HG03457 (cell line): ENCODE results near the gene VPS33A.
"Not testable (repeated sequence)": the region's sequence is repeated elsewhere in the genome, so short reads cannot be mapped to it uniquely, and the experiment has no call there.

ENCODE experiments used
- ATAC-seq: cut with Tn5 transposase; IDR thresholded peaks from one replicate; pipeline ENCODE4 v1.9.1; 2021; ENCODE audit warnings: moderate number of reproducible peaks; ENCODE audit not compliant: unreplicated experiment

VPS33A gene

GRCh38 chr12:122205053-122205925 lies 61.0 kb downstream of the VPS33A start:
- ATAC-seq = no peak

DNA sequence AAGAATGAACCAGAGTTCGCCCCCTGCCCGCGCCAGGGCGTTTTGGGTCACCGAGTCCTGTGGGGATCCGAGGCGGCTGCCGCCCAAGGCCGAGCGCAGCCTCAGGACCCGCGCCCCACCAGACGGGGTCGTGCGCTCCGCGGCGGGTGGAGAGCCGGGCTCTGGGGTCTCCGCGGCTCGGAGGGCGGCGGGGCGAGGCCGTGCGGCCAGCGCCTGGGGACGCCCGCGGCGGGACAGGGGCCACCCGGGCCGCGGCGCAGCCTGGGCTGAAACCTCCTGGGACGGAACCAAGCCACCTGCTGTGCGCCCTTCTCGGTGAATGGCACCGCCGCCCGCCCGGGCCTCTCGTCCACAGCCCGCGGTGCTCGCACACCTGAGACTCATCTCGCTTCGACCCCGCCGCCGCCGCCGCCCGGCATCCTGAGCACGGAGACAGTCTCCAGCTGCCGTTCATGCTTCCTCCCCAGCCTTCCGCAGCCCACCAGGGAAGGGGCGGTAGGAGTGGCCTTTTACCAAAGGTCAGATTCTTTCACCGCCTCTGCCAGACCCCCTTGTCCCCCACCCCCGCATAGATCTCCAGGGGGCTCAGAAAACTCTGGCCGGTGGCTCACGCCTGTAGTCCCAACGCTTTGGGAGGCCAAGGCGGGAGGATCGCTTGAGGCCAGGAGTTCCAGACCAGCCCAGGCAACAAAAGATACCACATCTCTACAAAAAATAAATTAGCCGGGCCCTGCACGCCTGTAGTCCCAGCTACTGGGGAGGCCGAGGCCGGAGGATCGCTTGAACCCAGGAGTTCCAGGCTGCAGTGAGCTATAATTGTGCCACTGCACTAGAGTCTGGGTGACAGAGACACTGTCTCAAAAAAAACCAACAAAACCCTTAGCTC lies 61.9 kb downstream of the VPS33A start:
- ATAC-seq = no peak

- ATAC-seq = no peak
Observed at GRCh38 chr12:122203301-122204166, 62.8 kb downstream of the VPS33A start, which contains the start of gene B3GNT4. Gene B3GNT4 (plus strand): TSS chr12:122203709. CDS start chr12:122204619, 910 bp downstream.

- not testable (repeated sequence) for ATAC-seq
Observed at GRCh38 chr12:122202811-122203210, 63.5 kb downstream of the VPS33A start.

DNA sequence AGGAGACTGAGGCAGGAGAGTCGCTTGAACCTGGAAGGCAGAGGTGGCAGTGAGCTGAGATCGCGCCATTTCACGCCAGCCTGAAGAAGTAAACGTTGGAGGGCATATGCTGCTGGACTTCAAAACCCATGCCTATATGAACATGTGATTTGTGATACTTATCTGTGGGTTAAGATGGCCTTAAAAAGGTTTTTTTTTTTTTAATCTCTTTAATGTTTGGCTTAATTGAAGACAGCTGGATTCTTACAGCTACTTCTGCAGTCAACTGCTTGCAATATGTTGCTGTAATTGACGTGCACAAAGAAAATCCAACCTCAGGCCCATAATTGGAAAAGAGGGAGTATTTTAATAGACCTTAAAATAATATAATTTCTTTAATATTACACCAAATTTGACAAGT lies 64.3 kb downstream of the VPS33A start:
- ATAC-seq = no peak

DNA sequence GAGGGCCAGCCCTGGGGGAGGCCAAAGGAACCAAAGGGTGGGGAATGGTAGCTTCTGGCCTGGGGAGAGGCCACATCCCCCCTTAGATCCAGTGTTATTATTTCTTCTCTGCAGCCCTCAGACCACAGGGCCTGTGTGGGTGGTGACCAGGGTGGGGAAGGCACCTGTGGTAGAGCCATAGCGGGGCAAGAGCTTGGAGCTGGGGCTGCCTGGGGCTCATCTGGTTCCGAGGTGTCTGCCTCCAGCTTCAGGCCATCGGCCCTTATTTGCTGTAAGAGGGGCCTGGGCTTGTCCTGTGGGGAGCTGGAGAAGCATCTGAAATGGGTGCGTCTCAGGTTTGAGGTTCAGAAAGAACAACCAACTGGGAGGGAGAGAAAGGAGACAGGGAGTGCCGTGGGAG lies 64.9 kb downstream of the VPS33A start:
- ATAC-seq = no peak

- no peak for ATAC-seq
Observed at GRCh38 chr12:122200541-122201175, 65.6 kb downstream of the VPS33A start.

DNA sequence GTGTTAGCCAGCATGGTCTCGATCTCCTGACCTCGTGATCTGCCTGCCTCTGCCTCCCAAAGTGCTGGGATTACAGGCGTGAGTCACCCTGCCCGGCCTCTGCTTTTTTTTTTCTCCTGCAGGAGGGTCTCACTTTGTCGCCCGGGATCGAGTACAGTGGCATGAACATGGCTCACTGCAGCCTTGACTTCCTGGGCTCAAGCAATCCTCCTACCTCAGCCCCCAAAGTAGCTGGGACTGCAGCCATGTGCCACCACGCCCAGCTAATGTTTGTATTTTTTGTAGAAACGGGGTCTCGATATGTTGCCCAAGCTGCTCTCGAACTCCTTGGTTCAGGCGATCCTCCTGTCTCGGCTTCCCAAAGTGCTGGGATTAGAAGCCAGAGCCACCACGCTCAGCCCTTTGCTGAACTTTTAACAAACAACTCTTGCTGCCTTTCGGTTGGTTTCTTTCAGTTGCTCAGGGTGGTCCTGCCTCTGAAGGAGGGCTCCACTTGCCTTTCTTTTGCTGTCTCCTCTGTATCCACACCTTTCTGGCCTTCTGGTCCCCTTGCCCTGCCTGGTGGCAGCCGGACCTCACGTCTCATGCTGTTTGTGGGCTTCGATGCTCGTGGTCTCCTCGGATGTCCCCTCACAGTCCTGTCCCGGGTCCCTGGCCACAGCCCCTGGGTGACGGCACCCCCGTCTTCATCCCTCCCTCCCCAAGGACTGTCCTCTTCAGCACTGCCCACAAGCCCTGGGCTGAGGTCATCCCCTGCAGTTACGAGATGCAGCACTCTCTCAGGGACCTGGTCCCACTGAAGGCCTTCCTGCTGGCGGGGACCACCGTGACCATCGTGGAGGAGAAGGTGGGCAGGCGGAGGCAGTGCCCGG lies 66.6 kb downstream of the VPS33A start:
- ATAC-seq = no peak

- ATAC-seq = no peak
Observed at GRCh38 chr12:122197612-122197966, 68.7 kb downstream of the VPS33A start.

DNA sequence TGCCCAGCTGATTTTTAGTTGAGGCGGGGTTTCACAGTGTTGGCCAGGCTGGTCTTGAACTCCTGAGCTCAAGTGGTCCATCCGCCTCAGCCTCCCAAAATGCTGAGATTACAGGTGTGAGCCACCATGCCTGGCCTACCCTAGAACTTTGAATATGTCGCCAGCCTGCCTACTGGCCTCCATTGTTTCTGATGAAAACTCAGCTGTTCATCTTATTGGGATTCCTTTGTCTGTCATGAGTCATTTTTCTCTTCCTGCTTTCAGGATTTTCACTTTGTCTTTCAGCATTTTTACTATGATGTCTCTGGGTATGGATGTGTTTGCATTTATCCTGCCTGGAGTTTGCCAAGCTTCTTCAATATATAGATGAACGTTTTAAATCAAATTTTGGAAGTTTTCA lies 70.9 kb downstream of the VPS33A start:
- ATAC-seq = no peak

DNA sequence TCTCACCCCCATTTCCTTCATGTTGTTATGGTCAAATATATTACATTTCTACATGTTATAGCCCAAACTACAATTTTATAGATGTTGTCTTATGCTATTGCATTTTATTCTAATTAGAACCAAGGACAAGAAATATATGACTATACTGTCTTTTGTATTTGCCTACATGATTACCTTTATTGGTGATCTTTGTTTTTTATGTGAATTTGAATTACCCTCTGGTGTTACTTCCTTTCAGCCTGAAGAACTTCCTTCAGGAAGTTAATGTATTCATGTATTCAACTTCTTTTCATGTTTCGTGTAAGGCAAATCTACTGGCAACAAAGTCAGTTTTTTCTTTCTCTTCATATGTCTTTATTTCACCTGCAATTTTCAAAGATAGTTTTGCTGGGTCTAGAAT lies 71.5 kb downstream of the VPS33A start:
- no peak for ATAC-seq

GRCh38 chr12:122192441-122192840 lies 73.9 kb downstream of the VPS33A start:
- ATAC-seq = no peak

GRCh38 chr12:122190842-122191668 lies 75.2 kb downstream of the VPS33A start:
- no peak for ATAC-seq

GRCh38 chr12:122189626-122190475 lies 76.4 kb downstream of the VPS33A start:
- ATAC-seq = no peak

DNA sequence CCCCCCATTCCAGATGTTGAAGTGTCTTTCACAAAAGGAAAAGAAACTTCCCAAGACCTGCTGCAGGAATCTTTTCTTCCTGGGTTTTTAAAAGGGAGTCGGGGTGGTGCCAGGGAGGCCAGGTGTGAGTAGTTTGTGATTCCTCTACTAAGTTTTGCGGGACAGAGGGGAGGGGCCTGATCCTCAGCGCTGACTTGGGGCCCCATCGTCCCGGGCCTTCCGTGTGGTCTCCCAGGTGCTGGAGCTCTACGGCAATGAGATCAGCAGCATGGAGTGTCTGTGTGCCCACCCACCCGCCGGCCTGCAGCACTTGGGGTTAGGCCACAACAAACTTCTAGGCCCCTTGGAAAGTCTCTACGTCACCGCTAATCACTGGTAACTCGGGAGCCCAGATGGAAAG lies 78.8 kb downstream of the VPS33A start:
- no peak for ATAC-seq

DNA sequence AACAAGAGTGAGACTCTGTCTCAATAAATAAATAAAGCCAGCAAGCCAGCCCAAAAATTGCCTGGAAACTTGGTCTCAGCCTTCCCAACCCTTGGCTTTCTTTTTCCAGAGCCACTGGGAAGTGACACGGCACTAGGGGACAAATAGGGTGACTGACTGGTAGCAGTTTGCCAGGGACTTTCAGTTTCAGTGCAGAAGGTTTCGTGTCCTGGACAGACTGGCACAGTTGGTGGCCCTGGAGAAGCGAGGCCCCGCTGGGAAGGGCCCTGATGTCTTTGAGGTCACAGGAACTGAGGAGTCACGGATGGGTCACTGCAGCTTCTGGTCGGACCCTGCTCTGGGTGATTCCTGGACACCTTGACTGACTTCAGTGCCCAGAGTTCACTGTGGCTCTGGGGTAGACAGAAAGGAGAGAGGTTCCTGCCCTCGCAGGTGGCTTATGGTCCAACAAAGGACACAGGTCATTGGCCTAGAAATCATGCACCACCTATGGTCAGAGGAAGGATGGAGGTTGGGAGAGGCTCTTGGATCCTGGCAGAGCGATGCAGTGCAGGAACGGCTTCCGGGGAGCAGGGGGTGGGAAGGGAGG lies 80.7 kb downstream of the VPS33A start:
- ATAC-seq = no peak

DNA sequence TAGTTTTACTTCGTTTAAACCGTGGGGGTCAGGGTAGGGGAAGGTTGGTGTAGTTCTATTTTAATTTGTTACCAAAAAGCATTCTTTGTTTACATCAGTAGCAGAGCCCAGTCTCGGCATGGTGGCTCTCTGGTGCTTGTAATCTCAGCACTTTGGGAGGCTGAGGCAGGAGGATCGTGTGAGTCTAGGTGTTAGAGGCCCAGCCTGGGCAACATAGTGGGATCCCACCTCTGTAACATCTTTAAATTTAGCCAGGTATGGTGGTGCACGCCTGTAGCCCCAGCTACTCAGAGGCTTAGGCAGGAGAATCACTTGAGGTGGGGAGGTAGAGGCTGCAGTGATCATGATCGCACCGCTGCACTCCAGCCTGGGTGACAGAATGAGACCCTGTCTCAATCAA lies 81.2 kb downstream of the VPS33A start:
- ATAC-seq = no peak
